HTR-8/SVneo (cell line): Measurements from ENCODE around the gene MIA.
A peak's percentile ranks its signal among the peaks of the same experiment; 100 is the strongest.
"Not testable (repeated sequence)": the region's sequence is repeated elsewhere in the genome, so short reads cannot be mapped to it uniquely, and the experiment has no call there.

Source experiments
- DNase-seq: peaks from one replicate; pipeline ENCODE4 v3.0.0; 2011; ENCODE audit warnings: low spot score, mixed read lengths; ENCODE audit not compliant: insufficient read length
- FAIRE-seq: peaks from 2 replicates; lab custom pipeline; 2011; peaks lifted over from hg19 to GRCh38; lab: Jason Lieb, UNC

Gene MIA

DNA sequence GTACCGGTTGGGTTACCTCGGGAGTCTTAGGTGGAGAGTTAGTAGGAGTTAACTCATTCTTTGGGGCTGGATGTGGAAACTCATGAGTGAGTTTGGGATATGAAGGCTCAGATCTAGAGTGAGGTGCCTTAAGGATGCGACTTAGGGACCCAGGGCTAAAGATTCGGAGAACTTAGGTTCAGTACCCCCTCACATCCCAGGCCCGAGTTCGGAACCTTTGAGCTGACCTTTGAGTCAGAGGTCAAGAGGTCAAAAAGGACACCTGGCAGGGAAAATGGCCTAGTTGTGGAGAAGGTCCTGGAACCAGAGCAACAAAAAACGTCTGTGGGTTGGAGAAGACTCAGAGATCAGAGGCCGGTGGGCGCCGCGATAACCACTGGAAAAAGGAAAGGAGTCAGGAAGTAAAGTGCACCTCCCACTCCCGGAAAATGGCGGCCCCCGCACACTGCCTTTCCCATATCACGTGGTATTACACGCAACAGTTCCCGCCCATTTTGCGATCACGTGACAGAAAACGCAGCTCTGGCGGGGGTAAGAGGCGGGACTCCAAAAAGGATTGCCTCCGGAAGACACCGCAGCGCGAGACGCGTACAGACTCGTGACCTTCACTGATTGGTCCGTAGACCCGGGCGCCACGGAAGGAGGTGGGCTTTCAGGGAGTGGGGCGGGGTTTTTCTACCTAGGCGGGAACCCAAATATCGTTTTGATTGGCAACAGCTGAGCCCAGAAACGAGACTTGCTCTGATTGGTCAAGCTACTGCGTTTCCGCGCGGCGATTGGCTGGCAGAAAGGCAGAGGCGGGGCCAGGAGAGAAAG is 25.1 kb upstream of the MIA start, which contains the start of gene ACTMAP:
TSS of gene ACTMAP (minus strand) at position 420 of the 816 bp plus-strand sequence. CDS start 674 bp downstream, outside the sequence.
- FAIRE-seq (peak; percentile 88), DNase-seq (peak; percentile 98)

DNA sequence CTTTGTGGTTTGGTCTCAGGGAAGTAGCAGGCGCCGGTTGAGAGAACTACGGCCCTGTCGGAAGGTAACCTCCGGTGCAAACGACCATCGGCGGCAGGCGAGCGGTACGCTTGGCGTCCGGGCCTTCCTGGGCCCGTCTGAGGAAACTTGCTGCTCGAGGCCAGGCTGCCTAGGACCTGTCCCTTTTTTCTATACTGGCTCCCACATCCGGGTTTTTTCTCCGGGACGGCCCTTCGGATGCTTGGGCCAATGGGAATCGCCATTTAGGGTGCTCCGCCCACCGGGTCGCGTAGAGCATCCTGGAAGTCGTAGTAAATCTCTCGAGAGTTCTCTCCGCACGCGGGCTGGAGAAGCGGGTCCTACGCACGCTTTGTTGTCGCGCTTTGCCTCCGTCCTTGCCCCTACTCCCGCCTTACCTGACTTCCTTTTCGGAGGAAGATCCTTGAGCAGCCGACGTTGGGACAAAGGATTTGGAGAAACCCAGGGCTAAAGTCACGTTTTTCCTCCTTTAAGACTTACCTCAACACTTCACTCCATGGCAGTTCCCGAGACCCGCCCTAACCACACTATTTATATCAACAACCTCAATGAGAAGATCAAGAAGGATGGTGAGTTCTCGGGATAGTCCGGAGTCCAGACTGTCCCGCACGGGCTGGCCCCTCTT is 24.3 kb upstream of the MIA start, which contains the start of gene SNRPA:
TSS of gene SNRPA (plus strand) at position 330 of the 664 bp plus-strand sequence. CDS start at position 536, 206 bp downstream.
- peak; percentile 51 for FAIRE-seq
- DNase-seq, result peak; percentile 95

DNA sequence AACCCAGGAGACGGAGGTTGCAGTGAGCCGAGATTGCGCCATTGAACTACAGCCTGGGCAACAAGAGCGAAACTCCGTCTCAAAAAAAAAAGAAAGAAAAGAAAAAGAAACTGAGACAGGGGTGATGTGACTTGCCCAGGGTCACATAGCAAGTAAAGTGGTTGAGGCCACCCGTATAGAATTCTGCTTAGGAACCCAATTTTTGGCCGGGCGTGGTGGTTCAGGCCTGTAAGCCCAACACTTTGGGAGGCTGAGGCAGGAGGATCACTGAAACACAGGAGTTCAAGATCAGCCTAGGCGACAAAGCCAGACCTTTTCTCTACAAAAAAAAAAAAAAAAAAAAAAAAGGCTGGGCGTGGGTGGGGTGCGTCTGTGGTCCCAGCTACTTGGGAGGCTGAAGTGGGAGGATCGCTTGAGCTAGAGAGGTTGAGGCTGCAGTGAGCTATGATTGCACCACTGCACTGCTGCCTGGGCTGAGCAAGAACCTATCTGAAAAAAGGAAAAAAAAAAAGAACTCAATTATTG is 23.0 kb upstream of the MIA start:
- DNase-seq (no peak), FAIRE-seq (no peak)

DNA sequence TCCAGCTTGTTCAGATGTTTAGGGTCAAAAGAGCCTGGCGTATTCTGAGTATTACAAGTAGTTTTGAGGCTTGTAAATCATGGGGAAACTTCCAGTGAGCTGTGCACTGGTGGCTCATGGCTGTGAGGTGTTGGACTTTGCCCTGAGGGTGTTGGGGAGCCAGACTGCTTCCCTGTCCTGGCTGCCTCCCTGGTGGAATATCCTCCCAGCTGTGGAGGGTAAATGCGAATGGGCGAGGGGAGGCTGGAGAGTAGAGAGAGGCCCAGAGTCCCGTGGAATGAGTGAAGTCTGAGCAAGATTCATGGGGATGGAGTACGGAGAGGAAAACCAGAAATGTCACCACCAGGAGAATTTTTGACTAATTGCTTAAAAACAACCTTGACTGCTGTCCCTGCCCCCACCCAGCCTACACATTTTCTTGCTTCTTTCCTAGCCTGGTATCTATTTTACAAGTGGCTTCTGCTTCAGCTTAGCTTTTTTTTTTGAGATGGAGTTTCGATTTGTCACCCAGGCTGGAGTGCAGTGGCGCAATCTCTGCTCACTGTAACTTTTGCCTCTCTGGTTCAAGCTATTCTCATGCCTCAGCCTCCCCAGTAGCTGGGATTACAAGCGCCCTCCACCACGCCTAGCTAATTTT is 20.6 kb upstream of the MIA start:
- FAIRE-seq, result no peak
- DNase-seq, result no peak

DNA sequence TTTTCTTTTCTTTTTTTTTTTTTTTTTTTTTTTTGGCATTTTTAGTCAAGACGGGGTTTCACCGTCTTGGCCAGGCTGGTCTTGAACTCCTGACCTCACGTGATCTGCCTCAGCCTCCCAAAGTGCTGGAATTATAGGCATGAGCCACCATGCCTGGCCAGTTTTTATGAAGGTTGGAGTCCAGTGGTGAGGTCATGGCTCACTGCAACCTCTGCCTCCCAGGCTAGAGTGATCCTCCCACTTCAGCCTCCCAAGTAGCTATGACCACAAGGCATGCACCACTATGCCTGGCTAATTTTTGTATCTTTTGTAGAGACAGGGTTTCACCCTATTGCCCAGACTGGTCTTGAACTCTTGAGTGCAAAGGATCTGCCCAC is 20.1 kb upstream of the MIA start:
- no peak for FAIRE-seq
- no peak for DNase-seq

DNA sequence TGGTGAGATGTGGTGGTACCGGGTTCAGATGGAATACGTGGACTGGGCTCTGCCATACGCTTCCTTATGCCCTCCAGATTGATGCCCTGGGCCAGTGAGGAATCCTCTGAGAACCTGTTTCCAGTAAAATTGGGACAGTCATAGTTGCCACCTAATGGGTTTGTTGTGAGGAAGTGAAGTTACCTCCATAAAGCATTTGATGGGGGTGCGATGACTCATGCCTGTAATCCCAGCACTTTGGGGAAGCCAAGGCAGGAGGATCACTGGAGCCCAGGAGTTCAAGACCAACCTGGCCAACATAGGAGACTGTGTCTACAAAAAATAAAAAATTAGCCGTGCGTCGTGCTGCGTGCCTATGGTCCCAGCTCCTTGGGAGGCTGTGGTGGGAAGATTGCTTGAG is 19.5 kb upstream of the MIA start:
- no peak for FAIRE-seq
- DNase-seq, result no peak

DNA sequence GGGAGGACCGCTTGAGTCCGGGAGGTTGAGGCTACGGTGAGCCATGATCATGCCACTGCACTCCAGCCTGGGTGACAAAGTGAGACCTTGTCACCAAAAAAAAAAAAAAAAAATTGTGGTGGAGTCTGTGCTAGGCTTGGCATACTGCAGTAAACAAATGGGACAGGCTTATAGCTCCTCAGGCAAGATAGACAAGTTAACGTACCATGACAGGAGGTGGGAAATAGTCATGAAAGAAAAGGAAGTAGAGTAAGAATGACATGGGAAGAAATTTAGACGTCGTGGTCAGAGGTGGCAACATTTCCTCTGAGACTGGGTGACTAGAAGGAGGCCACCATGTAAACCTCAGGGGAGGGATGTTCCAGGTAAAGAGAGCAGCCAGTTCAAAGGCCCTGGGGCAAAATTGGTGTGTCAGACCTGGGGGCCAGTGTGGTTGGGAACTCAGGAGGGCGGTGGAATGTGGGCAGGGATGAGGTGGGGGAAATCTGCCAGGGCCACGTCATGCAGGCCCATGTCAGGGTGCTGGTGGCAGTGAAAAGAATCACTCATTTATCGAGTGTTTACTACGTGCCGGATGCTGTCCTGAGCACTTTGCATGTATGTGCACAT is 18.7 kb upstream of the MIA start:
- DNase-seq, result no peak
- FAIRE-seq, result no peak

DNA sequence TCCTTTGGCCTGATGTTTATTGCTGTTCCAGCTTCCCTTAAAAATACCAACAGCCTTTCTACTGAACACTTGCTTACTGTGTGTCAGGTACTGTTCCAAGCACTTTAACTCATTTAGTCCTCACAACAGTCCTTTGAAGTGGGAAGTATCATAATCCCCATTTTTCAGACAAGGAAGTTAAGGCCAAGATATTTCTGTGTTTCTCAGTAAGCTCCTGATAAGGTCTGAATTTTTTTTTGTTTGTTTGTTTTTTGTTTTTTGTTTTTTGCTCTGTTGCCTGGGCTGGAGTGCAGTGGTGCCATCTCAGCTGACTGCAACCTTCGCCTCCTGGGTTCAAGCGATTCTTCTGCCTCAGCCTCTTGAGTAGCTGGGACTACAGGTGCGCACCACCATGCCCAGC is 16.8 kb upstream of the MIA start:
- DNase-seq (no peak), FAIRE-seq (no peak)

DNA sequence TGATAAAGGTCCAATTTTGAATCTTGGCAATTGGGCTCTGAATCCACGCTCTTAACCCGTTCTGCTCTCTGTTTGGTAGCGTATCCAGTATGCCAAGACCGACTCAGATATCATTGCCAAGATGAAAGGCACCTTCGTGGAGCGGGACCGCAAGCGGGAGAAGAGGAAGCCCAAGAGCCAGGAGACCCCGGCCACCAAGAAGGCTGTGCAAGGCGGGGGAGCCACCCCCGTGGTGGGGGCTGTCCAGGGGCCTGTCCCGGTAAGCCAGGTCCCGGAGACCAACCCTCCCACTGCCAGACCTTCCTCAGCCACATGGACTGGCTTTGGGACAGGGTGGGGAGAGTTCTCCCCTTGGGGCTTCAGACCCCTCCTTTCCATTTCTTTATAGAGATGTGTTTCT is 16.0 kb upstream of the MIA start:
- DNase-seq (no peak), FAIRE-seq (no peak)

DNA sequence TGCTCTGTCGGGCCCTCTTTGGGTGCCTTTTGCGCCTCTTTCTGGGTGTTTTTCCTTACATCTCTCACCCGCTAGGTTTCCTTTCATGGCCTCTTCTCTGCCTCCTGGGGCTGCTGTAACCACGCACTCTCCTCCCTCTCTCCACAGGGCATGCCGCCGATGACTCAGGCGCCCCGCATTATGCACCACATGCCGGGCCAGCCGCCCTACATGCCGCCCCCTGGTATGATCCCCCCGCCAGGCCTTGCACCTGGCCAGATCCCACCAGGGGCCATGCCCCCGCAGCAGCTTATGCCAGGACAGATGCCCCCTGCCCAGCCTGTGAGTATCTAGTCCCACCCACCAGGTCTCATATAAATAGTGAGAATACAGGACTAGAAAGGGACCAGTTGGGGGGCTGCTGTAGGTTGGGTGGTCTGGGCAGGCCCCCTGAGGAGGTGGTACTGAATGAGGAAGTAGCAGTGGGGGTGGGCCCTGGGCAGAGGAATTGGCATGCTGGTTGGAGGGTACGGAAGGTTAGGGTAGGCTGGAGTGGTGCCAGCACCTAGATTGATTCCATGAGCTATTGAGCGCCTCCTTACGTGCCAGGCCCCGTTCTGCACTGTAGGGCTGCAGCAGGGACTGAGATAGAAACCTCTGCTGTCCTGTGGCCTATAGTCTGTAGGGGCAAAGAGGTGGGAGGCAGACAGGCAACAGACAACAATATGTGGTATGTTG is 12.4 kb upstream of the MIA start:
- no peak for FAIRE-seq
- no peak for DNase-seq

DNA sequence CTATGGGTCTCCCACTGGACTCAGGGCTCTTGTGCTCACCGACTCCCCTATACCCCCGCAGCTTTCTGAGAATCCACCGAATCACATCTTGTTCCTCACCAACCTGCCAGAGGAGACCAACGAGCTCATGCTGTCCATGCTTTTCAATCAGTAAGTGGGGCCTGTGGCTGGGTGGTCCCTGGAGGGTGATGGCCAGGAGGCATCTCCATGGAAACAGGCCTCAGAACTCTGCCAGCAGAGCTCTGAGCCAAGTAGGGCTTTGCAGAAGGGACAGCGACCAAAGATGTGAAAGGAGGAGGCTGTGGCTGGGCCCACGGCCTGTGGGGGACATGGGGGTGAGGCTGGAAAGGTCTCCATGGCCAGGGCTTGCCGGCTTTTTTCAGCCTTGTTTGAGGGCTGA is 11.8 kb upstream of the MIA start:
- FAIRE-seq (no peak), DNase-seq (no peak)

DNA sequence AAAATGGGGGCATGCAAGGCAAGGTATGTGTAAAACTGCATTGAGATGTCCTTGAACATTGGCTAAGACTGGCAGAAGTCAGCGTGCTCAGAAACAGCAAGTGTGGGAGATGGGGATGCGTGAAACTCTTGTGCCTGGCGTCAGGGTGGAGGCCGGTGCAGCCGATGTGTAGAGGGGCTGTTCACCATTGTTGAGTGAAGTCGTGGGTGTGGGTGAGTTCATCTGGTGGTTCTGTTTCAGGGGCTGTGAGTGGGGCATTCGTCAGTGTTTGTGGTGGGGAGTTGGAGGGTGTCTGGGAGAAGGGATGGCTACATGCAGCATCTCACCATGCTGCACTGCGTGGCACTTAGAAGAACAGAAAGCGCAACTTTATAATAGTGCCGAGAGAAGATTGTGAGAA is 11.4 kb upstream of the MIA start:
- DNase-seq, result no peak
- FAIRE-seq, result no peak

DNA sequence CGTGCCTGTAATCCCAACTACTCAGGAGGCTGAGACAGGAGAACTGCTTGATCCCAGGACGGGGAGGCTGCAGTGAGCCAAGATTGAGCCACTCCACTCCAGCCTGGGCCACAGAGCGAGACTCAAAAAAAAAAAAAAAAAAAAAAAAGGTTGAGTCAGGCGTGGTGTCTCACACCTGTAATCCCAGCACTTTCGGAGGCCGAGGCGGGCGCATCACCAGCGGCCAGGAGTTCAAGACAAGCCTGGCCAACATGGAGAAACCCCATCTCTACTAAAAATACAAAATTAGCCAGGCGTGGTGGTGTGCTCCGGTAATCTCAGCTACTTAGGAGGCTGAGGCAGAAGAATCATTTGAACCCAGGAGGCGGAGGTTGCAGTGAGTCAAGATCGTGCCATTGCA is 8.9 kb upstream of the MIA start:
- not testable (repeated sequence) for FAIRE-seq, DNase-seq

DNA sequence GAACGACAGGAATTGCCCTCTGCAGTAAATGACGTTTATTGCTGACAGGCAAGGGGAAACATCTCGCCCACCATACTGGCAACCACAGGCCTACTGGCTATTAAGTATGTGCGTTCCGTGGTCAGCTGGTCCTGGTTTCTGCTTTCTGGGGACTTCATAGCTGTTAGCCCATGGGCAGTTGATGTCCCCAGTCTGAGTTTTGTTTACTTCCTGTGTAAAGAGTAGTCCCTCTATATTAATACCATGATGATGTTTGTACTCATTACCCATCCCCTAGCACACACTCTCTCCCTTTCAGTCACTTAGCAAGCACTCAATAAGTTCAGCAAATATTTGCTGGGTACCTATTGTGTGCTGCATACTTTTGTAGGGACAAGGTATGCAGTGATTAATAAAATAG is 6.5 kb upstream of the MIA start:
- FAIRE-seq (no peak), DNase-seq (no peak)

DNA sequence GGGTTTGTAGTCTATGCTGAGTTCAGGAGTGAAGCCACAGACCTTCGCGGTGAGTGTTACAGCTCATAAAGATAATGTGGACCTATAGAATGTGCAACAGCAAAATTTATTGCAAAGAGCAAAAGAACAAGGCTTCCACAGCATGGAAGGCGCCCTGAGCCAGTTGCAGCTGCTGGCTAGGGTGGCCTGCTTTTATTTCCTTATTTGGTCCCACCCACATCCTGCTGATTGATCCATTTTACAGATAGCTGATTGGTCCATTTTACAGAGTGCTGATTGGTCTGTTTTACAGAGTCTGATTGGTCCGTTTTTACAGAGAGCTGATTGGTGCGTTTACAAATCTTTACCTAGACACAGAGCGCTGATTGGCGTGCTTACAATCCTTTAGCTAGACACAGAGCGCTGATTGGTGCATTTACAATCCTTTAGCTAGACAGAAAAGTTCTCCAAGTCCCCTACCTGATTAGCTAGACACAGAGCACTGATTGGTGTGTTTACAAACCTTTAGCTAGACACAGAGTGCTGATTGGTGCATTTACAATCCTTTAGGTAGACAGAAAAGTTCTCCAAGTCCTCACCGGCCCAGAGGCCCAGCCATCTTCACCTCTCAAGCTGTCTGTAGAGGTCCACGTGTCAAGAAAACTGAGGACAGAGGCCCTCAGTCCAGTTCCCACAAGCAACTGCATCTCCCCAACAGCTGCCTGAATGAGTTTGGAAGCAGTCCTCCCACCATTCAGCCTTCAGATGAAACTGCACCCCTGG is 4.0 kb upstream of the MIA start:
- FAIRE-seq, DNase-seq: not testable (repeated sequence)

DNA sequence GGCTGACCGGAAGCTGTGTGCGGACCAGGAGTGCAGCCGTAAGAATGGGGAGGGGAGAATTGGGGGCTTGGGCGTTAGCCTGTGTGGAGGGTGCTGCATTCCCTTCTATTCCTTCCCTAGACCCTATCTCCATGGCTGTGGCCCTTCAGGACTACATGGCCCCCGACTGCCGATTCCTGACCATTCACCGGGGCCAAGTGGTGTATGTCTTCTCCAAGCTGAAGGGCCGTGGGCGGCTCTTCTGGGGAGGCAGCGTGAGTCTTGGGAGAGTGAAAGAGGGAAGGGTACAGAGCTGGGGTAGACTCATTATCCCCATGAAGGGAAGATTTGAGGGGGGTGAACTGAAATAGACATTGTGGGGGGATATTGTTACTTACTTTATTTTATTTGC is 306 bp downstream of the MIA start:
- FAIRE-seq (no peak), DNase-seq (no peak)

DNA sequence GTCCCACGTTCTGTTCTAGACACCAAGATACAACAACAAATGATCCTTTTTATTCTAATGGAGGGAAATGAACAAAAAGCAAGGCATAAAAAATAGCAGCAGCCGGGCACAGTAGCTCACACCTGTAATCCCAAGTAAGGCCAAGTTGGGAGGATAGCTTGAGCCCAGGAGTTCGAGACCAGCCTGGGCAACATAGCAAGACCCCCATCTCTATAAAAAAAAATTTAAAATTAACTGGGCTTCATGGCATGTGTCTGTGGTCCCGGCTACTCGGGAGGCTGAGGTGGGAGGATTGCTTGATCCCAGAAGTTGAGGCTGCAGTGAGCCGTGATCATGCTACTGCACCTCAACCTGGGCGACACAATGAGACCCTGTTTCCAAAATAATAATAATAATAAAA is 1.0 kb downstream of the MIA start:
- FAIRE-seq (no peak), DNase-seq (no peak)

DNA sequence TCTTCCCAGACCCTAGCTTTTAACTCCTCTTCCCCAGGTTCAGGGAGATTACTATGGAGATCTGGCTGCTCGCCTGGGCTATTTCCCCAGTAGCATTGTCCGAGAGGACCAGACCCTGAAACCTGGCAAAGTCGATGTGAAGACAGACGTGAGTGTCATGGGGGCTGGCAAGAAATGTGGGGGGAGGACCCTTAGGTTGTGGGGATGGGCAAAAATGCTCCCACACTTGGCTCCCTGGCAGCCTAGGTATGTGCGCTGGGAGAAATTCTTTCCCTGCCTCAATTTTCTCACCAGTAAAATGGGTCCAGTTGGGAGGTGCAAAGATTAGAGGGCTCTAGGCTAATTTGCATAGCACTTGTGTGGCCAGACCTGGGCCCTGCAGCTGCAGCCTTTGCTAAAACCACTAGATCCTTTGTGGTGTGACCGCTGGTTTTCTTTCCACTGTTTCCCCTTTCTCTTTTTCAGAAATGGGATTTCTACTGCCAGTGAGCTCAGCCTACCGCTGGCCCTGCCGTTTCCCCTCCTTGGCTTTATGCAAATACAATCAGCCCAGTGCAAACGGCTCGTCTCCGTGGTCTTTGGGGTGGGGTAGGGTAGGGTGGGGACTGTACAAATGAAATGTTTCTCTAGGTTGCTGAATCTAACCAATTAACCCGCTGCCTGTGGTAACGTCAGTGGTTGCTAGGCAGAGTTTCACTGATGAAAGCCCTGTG is 1.8 kb downstream of the MIA start:
- DNase-seq, result peak; percentile 88
- FAIRE-seq, result no peak

DNA sequence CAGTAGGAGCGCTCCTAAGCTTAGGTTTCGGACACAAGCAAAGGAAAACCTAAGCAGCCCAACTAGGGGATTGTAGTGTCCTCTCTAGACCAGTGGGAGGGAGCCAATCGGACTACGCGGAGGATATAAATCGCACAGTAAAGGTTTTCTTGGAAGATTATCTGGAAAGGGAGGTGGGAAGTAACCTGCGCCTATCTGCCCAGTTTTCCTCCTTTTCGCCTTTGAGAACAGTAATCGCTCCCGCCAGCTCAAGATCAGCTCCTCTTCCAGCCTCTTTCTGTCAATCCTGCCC is 2.3 kb downstream of the MIA start:
- DNase-seq, result no peak
- no peak for FAIRE-seq
